Stimulated activated CD4-positive, alpha-beta T cell treated with anti-CD3 and anti-CD28 coated beads, Interleukin-15, amount 100 ng/mL, for 48 hours (primary cell): Measurements from ENCODE around the gene COL4A6.

Experiments
- DNase-seq, 2 donors: peaks; one replicate each; pipeline ENCODE4 v3.0.0-alpha.2; 2020; ENCODE audit warnings: low read depth in 2 of 2

The COL4A6 gene

DNA sequence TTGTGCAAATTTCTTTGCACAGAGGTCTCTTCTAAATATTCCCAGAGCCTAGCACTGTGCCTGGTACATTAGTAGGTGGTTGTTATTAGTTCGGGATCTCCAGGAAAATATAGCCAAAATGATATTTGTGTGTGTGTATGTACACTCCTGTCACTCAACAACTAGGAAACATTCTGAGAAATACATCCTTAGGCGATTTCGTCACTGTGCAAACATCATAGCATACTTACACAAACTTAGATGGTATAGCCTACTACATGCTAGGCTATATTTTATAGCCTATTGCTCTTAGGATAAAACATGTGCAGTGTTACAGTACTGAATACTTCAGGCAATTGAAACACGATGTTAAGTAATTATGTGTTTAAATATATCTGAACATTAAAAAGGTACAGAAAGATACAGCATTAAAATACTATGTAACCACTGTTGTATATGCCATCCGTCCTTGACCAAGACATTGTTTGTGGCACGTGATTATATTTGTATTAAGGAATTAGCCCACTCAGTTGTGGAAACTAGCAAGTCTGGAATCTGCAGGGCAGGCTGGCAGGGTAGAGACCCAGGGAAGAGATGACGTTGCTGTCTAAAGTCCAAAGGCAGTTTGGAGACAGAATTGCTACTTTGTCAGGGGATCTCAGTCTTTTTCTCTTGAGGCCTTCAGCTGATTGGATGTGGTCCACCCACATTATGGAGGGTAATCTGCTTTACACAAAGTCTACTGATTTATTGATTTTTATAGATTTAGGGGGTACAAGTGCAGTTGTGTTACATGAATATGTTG, 106.9 kb downstream of the COL4A6 start:
- no peak for DNase-seq

DNA sequence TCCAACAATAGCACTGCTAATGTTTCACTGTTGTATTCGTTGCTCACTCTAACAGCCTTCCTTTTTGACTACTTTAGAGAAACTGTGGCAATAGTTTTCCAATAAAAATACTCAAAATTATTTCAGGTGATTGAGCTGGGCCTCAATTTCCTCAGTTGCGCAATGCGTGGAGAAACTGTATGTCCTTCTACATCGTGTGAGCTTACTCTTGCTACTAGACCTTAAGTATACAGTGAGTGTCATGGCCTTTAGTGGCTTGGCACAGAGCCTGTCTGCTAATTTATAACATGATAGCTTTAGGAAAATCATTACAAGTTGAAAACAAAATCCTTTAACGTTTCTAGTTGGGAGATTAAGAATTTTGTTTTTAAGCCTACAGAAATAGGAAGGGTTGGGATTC, 114.5 kb downstream of the COL4A6 start:
- DNase-seq = no peak

DNA sequence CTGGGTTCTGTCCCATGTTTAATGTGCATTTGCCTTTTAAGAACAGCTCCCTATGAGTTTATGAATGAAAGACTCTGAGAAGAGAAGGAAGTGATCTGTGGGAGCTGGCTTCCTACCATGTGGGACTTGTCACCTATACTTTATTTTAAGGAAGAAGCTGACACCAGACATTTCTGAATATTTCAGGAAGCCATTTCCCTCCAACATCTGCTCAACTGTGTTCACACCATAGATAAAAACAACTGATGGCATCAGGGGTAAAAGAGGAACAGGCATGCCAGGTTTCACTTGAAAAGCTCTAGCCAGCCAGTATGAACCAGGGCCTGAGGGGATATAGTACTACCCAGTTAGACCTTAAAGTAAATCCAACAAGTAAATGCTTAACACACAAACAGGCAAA, 116.0 kb downstream of the COL4A6 start:
- no peak for DNase-seq

DNA sequence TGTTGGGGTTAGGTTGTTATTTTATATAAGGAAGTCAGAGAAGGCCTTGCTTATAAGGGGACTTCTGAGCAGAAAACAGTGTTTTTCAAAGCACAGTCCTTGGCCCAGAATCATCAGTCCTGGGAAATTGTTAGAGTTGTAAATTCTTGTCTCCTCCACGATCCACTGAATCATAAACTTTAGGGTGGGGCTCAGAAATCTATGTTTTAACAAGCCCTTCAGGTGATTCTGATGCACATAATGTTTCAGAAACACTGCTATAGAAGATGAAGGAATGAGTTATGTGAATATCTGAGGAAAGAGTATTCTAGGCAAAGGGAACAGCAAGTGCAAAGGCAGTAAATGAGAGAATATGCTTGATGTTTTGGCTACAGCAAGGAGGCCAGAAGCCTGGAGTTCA, 121.8 kb downstream of the COL4A6 start:
- DNase-seq = no peak

DNA sequence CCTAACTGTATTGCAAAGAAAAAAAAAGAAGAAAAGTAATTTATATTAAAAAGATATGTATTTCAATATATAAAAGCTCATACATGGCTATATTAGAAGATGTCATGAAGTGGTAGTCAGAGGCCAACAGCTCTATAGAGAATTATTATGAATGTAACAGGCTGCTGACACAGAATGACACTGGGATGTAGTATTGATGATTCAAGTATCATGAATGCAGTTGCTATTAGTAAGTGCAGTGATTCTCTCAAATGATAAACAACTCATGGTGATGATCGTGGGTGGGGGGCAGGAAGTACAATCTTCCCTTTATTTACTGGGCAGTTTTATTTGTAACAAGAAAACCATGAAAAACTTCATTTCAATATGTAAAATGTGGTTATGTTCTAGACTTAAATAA, 124.6 kb downstream of the COL4A6 start:
- DNase-seq = no peak

DNA sequence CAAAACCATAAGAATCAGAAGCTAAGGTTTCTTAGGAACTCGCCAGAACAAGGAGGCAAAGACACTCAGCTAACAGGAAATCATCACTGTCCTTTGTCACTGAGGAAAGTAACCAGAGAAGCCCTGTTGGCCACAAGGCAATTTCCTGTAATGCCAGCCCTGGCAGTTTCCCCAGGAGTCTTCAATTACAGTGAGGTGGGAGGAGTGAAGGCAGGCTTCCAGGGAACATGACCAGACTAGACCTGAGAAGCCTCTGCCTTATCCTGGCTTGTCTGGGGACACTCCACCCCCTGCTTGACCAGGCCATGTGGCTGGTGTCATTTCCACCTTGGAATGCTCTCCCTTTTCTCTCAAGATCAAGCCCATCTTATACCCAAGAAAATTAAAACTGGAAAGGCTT, 125.3 kb downstream of the COL4A6 start:
- DNase-seq = no peak

DNA sequence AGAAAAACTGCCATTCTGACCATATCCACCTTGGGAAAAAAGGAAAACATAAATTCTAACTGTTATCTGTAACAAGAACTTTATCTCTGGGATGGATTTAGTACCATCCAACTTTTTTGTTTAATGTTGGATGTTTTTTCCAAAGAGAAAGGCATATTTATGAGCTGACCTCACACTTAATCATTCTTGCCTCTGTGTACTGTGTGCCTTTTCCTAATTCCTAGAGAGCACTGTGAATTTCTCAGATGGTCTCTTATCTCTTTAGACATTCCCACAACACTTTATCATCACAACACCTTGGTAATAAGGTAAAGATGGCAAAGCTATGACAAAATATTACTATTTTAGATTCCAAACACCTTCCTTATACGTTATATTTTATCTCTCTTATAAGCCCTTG, 126.2 kb downstream of the COL4A6 start:
- no peak for DNase-seq

DNA sequence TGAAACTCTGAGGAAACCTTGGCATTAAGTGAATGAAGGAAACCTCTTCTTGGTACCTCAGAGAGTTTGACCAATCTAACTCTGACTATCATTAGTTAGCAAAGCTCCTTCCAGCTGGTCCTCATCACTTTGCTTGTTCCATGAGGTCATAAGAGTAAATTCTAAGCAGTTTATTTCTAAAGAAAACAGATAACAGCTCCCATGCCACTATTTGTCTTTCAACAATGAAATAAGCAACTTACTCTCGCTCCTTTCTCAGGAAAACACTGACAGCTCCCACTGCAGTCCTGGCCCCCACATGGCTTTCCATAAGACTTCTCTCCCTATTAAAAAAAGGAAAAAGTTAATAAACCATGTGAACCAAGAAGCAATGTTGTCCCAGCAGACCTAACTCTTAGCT, 127.7 kb downstream of the COL4A6 start:
- no peak for DNase-seq

DNA sequence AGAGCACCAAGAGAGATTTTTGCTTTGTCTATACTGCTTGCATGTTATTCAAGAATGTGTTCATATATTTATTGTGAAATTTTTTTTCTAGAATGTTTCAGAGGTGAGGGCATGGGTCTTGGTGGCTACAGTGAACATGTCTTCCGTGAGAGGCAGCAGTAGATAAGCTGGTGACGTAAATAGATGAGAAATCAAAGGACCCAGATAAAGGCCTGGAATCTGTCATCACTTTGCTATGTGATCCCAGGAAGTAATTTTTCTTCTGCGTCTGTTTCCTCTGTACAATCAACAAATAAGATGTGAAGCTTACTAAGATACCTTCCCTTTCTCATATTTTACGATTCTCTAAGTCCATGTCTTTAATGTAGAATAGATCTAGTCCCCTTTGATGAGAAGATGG, 129.1 kb downstream of the COL4A6 start:
- DNase-seq = no peak

DNA sequence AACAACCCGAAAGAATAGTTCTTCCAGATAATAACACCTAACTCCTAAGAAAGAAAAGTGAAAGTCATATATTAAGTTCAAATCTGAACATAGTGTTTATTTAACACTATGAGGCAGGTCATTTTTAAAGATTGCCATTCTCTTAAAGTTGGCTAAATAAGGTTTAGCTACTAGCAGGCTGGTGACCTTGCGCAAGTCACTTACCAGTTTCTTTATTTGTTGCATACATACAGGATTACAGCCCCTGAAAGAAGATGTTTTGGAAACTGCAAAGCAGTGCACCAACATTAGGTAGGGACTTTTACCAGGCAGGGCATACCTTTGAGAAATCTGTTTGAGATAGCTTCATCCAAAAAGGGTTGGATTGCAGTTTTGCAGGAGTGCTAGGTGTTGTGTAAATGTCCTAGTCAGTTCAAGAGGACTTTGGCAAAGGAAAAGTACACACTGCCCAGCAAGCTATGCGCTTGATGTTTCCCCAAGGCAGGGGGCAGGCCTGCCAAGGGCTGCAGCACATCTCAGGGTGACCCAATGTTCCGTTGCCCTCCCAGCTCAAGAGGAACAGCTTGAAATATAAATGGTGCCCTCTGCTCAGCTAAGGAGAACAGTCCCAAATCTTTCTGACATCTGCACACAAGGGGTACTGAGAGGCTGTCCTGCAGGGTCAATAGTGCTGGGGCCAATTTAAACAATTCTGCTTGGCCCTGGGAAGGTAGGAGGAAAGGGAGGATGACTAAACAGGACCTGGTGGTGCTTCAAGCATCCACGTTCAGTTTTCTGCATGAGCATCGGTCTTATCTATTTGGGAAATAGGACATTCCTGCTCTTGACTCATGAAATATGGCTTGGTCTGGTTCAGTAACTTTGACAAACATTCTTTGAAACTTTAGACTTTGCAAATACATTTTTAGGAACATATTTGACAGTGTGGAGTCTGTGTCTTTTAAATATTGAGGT, 130.8 kb downstream of the COL4A6 start:
- no peak for DNase-seq

DNA sequence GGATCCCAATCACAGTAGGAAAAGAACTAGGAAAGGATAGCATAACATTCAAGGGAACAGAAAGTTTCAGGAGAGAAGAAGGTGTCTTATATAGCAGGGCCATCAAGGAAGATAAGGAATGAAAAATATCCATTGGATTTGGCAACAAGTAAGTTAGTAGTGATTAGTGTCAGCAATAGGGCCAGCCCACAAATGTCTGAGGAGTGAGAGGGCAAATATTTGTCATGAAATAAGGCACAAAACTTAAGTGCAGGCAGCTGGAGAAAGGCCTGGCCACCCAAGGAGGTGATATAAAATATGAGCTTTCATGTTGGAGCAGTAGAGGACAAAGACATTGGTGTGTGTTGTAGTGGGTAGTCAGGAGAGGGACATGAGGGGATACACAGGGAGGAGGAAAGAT, 132.1 kb downstream of the COL4A6 start:
- DNase-seq = no peak

DNA sequence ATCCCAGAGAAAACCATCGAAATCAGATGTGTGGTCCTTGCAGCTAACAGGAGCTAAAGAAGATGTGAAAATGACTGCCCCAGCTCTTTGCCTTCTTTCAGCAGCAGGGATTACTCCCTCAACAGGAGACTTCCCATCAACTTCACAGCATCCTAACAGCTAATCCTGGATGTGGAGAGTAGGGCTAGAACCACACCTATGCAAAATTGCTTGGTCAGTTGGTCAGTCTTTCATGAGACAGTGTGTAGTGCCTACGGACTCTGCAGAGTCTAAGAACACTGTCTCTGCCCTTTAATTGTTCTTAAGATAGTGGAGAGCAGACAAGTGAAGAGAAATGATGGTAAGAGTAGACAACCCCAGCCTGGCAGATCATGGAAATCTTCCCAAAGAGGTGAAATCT, 133.5 kb downstream of the COL4A6 start:
- DNase-seq = no peak

DNA sequence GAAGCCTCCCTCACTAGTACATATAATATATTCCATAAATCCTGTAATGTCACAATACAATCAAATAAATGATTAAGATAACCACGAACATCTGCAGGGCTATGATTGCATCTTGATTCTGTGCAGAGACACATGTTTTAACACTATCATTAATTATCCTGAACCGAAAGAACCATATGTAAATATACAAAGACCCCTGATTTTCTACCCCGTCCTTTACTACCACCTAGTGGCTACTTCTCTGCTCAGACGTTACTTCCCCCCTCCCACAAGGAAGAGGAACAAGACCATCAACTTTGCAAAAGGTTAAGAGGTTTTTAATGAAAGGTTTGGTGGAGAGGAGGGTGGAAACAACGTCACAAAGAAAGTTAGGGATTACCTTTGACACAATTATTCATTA, 134.0 kb downstream of the COL4A6 start:
- no peak for DNase-seq

DNA sequence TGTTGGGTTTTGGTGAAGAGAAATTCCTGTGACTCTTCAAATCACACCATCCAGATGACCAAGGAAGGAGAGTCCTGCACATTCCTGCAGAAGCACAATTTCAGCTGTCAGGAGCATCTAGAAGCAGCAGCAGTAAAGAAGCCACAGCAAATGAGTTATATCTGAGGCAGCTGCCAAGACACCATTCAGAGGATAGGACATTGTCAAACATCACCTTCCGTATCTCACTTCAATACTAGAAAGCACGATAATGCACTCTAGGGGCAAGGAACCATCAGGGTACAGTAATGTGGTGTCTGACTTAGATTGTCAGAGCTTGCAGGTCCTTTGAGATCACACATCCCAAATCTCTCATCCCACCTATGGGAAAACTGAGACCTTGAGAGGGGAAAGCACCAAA, 134.5 kb downstream of the COL4A6 start:
- no peak for DNase-seq

DNA sequence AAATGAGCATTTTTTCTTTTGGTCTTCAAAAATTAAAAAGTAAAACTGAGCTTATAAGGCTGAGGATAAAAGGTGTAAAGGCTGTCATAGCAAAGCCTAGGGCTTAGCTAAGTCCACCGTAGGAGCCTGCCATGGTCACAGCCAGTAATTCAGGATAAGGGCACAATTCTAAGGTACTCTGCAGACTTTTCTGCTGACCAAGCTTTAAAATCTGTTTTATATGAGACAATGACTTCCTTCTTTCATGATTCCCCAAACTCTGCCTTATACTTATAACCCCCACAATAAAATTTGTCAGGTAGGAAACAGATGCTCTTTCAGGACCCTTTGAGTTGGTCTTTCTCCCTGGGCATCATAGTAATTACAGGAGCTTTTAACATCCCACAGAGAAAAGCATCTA, 138.5 kb downstream of the COL4A6 start:
- no peak for DNase-seq

DNA sequence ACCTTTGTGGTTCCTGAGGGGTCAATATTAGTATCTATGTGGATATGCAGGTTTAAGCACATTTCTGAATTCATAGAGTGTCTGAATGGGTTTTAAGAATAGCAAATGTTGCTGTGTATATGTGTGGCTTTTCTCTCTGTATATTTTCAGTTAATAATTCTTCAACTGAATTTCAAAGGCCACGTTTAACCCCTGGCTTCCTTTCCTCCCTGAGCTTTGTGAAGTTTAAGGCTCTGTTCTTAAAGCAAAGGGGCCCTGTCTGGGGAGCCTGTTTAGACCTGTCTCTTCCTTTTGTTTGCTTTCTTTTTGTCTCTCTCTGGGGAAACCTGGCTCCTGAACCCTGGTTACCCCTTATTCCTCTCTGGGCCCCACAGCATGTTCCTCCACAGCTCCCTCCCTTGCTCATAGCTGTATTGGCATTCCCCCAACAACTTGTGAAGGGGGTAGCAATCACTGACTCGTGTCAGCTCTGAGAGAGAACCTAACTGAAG, 139.1 kb downstream of the COL4A6 start:
- no peak for DNase-seq

DNA sequence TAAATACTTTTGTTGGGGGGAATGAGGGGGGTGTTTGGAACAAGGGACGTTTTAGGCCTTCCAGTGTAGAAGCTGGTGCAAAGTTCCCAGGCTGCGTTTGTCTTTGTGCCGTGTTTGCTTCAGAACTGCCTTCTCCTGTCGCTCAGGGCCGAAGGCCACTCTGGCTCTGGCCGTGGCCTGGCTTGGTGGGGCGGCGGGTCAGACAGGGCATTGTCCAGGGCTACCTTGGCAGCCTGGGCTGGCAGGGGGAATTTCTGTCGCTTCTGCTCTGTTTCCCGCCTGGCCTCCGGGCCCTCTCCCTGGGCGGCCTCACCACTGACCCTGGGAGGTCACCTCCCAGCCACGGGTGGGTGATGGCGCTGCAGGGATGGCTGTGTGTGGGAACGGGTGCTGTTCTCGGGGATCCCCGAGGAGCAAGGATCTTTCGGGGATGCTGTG, 140.0 kb downstream of the COL4A6 start:
- no peak for DNase-seq

DNA sequence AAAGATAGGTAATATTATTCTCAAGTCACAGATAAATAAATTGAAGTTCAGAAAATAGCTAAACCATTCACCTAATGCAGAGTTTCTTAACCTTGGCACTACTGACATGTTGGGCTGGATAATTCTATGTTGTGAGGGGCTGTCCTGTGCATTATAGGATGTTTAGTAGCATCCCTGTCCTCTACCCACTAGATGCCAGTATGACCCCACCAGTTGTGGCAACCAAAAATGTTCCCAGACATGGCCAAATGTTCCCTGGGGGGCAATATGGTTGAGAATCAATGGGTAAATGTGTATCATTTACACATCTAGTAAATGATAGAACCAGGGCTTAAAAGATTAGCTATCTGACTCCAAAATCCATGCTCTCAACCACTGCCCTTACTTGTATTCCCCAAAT, 140.9 kb downstream of the COL4A6 start:
- DNase-seq = no peak

DNA sequence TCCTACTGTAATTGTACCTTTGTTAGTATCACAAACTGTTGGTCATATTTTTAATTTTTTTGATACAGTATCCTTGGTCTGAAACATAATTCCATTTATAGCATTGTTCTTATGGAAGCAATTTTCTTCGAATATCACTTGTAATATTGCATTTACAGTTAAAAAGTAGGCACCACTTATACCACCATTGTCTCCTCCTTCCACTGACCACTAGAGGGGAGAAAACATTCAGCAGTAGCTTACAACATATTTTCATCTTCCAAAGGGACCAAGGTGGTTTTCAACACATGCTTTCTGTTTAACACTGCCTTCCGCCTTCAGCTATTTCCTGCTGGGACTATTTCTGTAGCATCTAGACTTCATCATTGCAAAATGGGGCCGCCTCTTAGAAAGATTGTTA, 146.2 kb downstream of the COL4A6 start:
- DNase-seq = no peak

DNA sequence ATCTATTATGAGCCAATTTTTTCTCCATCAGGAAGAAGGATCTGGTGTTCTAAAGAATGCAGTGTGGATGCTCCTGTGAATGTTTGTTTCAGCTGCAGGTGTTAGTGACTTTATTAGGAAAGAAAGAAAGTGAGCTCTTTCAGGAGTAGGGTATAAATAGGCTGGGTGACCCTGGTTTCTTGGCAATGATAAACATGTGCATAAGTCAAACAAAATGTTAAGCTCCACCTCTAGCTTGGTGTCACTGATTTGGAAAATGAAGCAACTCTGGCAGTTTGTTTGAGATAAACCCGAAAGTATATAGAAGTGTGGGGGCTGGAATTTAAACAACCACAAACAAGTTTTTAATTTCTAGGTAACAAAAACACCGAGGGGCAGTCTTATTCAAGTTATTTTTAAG, 152.3 kb downstream of the COL4A6 start:
- no peak for DNase-seq

DNA sequence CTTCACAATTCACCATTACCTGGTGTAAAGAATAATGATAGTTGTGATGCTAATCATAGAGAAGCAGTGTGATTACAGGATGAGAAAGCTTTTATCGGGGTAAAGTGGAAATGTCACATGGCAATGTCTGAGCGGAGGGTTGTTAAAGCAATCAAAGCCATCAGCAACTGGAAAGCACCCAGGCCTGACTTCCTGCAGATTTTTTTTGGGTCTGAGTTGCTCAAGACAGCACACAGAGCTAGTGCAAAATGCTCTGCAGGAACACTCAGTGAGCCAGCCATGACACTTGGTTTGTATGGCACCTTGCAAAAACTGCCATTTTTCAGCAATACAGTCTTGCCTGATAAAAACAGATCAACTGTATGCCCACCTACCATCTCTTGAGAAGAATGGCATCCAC, 152.9 kb downstream of the COL4A6 start:
- no peak for DNase-seq

DNA sequence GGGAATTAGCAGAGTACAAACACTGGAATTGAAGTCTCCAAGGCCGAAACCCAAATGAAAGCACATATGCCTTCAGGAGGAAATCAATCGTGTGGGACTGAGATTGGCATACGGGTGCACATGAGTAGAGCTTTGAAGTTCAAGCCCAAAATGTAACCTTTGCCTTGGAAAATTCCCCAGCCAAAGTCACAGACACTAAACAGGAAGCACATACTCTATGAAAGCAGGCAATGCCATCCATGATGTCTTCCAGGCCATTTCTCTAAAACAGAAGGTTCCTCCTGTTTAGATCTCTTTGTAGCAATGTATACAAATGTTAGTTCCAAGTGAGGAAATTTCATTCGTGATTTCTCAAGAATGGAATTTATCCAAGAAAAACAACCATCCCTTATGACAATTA, 162.5 kb downstream of the COL4A6 start:
- no peak for DNase-seq

DNA sequence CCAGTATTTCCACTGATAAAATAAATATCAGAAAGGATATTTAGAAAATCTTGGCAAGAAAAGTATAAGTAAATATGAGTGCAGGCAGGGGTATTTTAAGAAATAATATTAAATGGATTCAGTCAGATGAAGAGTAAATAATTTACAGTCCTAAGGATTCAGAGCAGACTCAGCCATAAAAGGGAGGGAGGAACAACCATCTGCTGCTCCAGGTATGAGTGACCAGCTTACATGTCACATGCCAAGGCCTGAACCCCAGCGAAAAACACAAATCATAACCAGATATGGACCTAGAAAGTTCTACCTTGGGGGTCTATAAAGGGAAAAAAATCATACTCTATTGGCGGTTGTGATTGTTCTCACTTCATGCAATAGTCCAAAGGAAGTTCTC, 166.8 kb downstream of the COL4A6 start:
- DNase-seq = no peak
